Keratinocyte (primary cell): ENCODE measurements around the gene MIDN. TPM values are rescaled to one million over a fixed set of nuclear protein-coding genes. Genes with fewer than 3 reads are reported as not detected.

Source experiments
- DNase-seq: peaks from one replicate; pipeline ENCODE4 v3.0.0-alpha.2; 2011; ENCODE audit warnings: low read depth, missing footprints, low spot score
- FAIRE-seq: peaks from 2 replicates; lab custom pipeline; 2011; peaks lifted over from hg19 to GRCh38; lab: Jason Lieb, UNC
- H2AFZ ChIP-seq: 2 replicates; pipeline ENCODE4 v1.6.0; 2012; ENCODE audit warnings: low read length, control low read depth, inconsistent platforms; ENCODE audit not compliant: control insufficient read depth
- H3K27ac ChIP-seq: 2 replicates; pipeline ENCODE4 v1.5.1; 2011; ENCODE audit warnings: low read length; ENCODE audit not compliant: control insufficient read depth, insufficient read depth
- H3K27me3 ChIP-seq: 3 replicates; pipeline ENCODE4 v1.6.0; 2011; ENCODE audit warnings: low read length; ENCODE audit not compliant: control insufficient read depth, insufficient read depth; ENCODE audit errors: extremely low read depth
- H3K36me3 ChIP-seq, 2 experiments: 2 replicates in 1 of 2; 3 replicates in 1 of 2; pipeline ENCODE4 v1.5.1; 2011; ENCODE audit warnings: low read length in 2 of 2, mild to moderate bottlenecking in 1 of 2; ENCODE audit not compliant: control insufficient read depth in 2 of 2, insufficient read depth in 2 of 2; ENCODE audit errors: extremely low read depth in 1 of 2
- H3K4me1 ChIP-seq: 3 replicates; pipeline ENCODE4 v1.5.1; 2011; ENCODE audit warnings: low read length; ENCODE audit not compliant: control insufficient read depth, insufficient read depth; ENCODE audit errors: extremely low read depth
- H3K4me2 ChIP-seq: 3 replicates; pipeline ENCODE4 v1.6.0; 2011; ENCODE audit warnings: low read depth, low read length; ENCODE audit not compliant: control insufficient read depth, insufficient read depth; ENCODE audit errors: extremely low read depth
- H3K4me3 ChIP-seq, 3 experiments: fragments of 200-600 bp in 1 of 3; sonication (generic) in 1 of 3; 2 replicates in 2 of 3; 3 replicates in 1 of 3; pipeline ENCODE4 v1.5.1; 2011 to 2016; ENCODE audit warnings: low read length in 3 of 3, mild to moderate bottlenecking in 3 of 3, control low read depth in 2 of 3, inconsistent platforms in 1 of 3, low read depth in 1 of 3, mixed read lengths in 1 of 3, mixed run types in 1 of 3, moderate library complexity in 1 of 3; ENCODE audit not compliant: control insufficient read depth in 2 of 3, insufficient read depth in 2 of 3; ENCODE audit errors: extremely low read depth in 1 of 3
- H3K79me2 ChIP-seq: 2 replicates; pipeline ENCODE4 v1.6.0; 2012; ENCODE audit warnings: low read length; ENCODE audit not compliant: control insufficient read depth, insufficient read depth
- H3K9ac ChIP-seq: 3 replicates; pipeline ENCODE4 v1.6.0; 2011; ENCODE audit warnings: low read length; ENCODE audit not compliant: control insufficient read depth, insufficient read depth; ENCODE audit errors: extremely low read depth
- H3K9me1 ChIP-seq: 3 replicates; pipeline ENCODE4 v1.6.0; 2011; ENCODE audit warnings: low read length; ENCODE audit not compliant: control insufficient read depth, insufficient read depth; ENCODE audit errors: extremely low read depth
- H3K9me3 ChIP-seq: 2 replicates; pipeline ENCODE4 v1.5.1; 2012; ENCODE audit warnings: low read depth, low read length; ENCODE audit not compliant: control insufficient read depth
- H4K20me1 ChIP-seq: 3 replicates; pipeline ENCODE4 v1.6.0; 2011; ENCODE audit warnings: low read length; ENCODE audit not compliant: control insufficient read depth, insufficient read depth; ENCODE audit errors: extremely low read depth
- CTCF ChIP-seq, 3 experiments: IDR thresholded peaks in 1 of 3; conservative IDR thresholded peaks in 1 of 3; optimal IDR thresholded peaks in 1 of 3; 2 replicates in 2 of 3; 3 replicates in 1 of 3; pipeline versions ENCODE3 to v1.5.1; 2011; ENCODE audit warnings: low read length in 3 of 3, mild to moderate bottlenecking in 3 of 3, moderate library complexity in 2 of 3, control low read depth in 1 of 3, inconsistent platforms in 1 of 3; ENCODE audit not compliant: insufficient read depth in 2 of 3; ENCODE audit errors: extremely low read depth in 1 of 3
- EZH2 ChIP-seq: IDR thresholded peaks from one replicate; pipeline ENCODE4 v1.6.1; 2012; ENCODE audit warnings: inconsistent platforms, mild to moderate bottlenecking, low read length, moderate library complexity
- dilution Hi-C: fragments of 300-500 bp; cut with MboI; formaldehyde crosslinking; loops from one replicate; pipeline ENCODE4 v1.7.0; 2020; ENCODE audit warnings: low sequenced_read_pairs; ENCODE audit not compliant: extremely low pct_ligation_motif_present
- polyA plus RNA-seq, 5 experiments: library from polyadenylated mRNA; depleted of rRNA in 3 of 5; stranded (reverse) in 3 of 5; stranded (forward) in 1 of 5; unstranded in 1 of 5; fragments of >200 nt; gene quantifications; 1 replicate in 1 of 5; 2 replicates in 3 of 5; 3 replicates in 1 of 5; pipeline versions ENCODE4 v1.2.1 to v1.2.3, GENCODE V29; 2011 to 2012; ENCODE audit warnings: missing spikeins in 2 of 5, low read depth in 1 of 5, low replicate concordance in 1 of 5

MIDN gene
- polyA plus RNA-seq, 1 donor (not counting 4 experiments of a cell fraction or from before 2014, with no cell fraction given): 4.7 TPM

GRCh38 chr19:1270854-1271527 is 22.6 kb downstream of the MIDN start:
- Histone ChIP-seq H3K9me3 (no peaks in the 10 kb centered on the region), H3K36me3 (peaks cover 29 to 36% of the 10 kb centered on the region in 2 experiments), H3K27ac (peak overlapping the region; percentile 89), H3K4me1 (peaks cover 55% of the 10 kb centered on the region), H2AFZ (no peak overlapping the region), H3K9ac (peak overlapping the region; percentile 83), H3K9me1 (no peaks in the 10 kb centered on the region), H3K4me2 (peak overlapping the region; percentile 99), H3K4me3 (peak overlapping the region in 2 of 3 experiments; percentile 84 to 85), H4K20me1 (no peaks in the 10 kb centered on the region), H3K79me2 (peaks cover 48% of the 10 kb centered on the region), H3K27me3 (peaks cover 4% of the 10 kb centered on the region)
- FAIRE-seq: no peak
- DNase-seq: no peak
- dilution Hi-C loops: no loop called here
- TF ChIP-seq EZH2 (no peak), CTCF (optimal IDR thresholded peaks at IDR 0.05 in 1 of 3, IDR thresholded peaks at IDR 0.05 in 1 of 3, conservative IDR thresholded peaks at IDR 0.05 in 1 of 3; ENCODE audit: extremely low read depth in 1 of 3, insufficient read depth in 2 of 3, low read length in 3 of 3) (no peak)

GRCh38 chr19:1271528-1272422 is 23.4 kb downstream of the MIDN start:
- Histone ChIP-seq H3K27ac (no peak overlapping the region), H4K20me1 (no peaks in the 10 kb centered on the region), H3K9ac (no peak overlapping the region), H3K27me3 (peaks cover 4% of the 10 kb centered on the region), H3K4me2 (peak overlapping the region; percentile 99), H3K36me3 (peaks cover 29 to 36% of the 10 kb centered on the region in 2 experiments), H3K9me1 (no peaks in the 10 kb centered on the region), H2AFZ (no peak overlapping the region), H3K79me2 (peaks cover 55% of the 10 kb centered on the region), H3K4me3 (no peak overlapping the region), H3K9me3 (no peaks in the 10 kb centered on the region), H3K4me1 (peaks cover 58% of the 10 kb centered on the region)
- TF ChIP-seq EZH2 (no peak), CTCF (optimal IDR thresholded peaks at IDR 0.05 in 1 of 3, IDR thresholded peaks at IDR 0.05 in 1 of 3, conservative IDR thresholded peaks at IDR 0.05 in 1 of 3; ENCODE audit: extremely low read depth in 1 of 3, insufficient read depth in 2 of 3, low read length in 3 of 3) (no peak)
- DNase-seq (no peak), FAIRE-seq (no peak)
- dilution Hi-C loops: no loop called here
